Measurements from ENCODE around the gene HECTD1.

The HECTD1 gene

DNA sequence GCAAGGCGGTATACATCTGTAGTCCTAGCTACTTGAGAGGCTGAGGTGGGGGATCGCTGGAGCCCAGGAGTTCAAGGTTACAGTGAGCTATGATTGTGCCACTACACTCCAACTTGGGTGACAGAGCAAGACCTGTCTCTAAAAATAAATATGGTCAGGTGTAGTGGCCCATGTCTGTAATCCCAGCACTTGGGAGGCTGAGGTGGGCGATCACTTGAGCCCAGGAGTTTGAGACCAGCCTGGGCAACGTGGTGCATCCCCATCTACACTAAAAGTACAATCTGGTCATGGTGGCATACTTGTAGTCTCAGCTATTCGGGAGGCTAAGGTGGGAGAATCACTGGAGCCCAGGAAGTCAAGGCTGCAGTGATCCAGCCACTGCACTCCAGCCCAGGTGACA lies 40.6 kb downstream of the HECTD1 start:
- Histone ChIP-seq H3K27me3 (ENCODE audit: control insufficient read depth in 3 of 3, insufficient read depth in 3 of 3, low read depth in 1 of 3, low read length in 3 of 3) (no peaks in the 10 kb centered on the region), H3K4me2 (ENCODE audit: insufficient read depth, low read length, poor library complexity, severe bottlenecking) (no peak overlapping the region), H4K8ac (ENCODE audit: low read depth, low read length) (no peak overlapping the region), H3K27ac (replicated peaks; ENCODE audit: low read length) (no peak overlapping the region), H3K79me1 (ENCODE audit: low read depth, low read length) (peaks cover 2% of the 10 kb centered on the region), H3K23ac (ENCODE audit: low read depth, low read length, poor library complexity) (no peak overlapping the region), H4K91ac (ENCODE audit: low read depth, low read length, poor library complexity) (no peak overlapping the region), H3K9ac (ENCODE audit: low read depth, low read length, poor library complexity) (no peak overlapping the region), H3K18ac (ENCODE audit: low read length) (no peak overlapping the region), H3K14ac (ENCODE audit: low read length) (no peak overlapping the region), H3K4me1 (ENCODE audit: control insufficient read depth in 2 of 2, insufficient read depth in 1 of 2, low read depth in 1 of 2, low read length in 2 of 2) (no peaks in the 10 kb centered on the region), H3K9me3 (replicated peaks in 1 of 2; ENCODE audit: control insufficient read depth in 2 of 2, insufficient read depth in 1 of 2, low read depth in 1 of 2, low read length in 2 of 2) (no peaks in the 10 kb centered on the region), H2BK15ac (ENCODE audit: low read length) (no peak overlapping the region), H2BK120ac (ENCODE audit: low read depth, low read length) (no peak overlapping the region), H2BK12ac (ENCODE audit: low read length) (no peak overlapping the region), H2AFZ (ENCODE audit: low read length) (no peak overlapping the region), H2AK5ac (ENCODE audit: low read depth, low read length) (no peak overlapping the region), H3K36me3 (replicated peaks in 1 of 2; ENCODE audit: control insufficient read depth in 2 of 2, insufficient read depth in 2 of 2, low read length in 2 of 2) (peaks cover 15 to 100% of the 10 kb centered on the region in 2 donors), H2BK5ac (ENCODE audit: low read length) (no peak overlapping the region), H3K4me3 (ENCODE audit: low read length in 2 of 2) (no peak overlapping the region), H3K4ac (ENCODE audit: low read length) (no peak overlapping the region)
- no CpG with 5 or more reads among the region's 5 CpGs for WGBS, 2 donors (ENCODE audit: extremely low coverage in 2 of 2, insufficient read length in 2 of 2, insufficient replicate concordance in 1 of 2)
- DNase-seq (ENCODE audit: low spot score), result no peak

- no peak overlapping the region for H2BK5ac ChIP-seq (ENCODE audit: low read length)
- H3K4me3 ChIP-seq (ENCODE audit: low read length in 2 of 2), result no peak overlapping the region
- peaks cover 19 to 100% of the 10 kb centered on the region in 2 donors for H3K36me3 ChIP-seq (replicated peaks in 1 of 2; ENCODE audit: control insufficient read depth in 2 of 2, insufficient read depth in 2 of 2, low read length in 2 of 2)
- no peak overlapping the region for H3K4ac ChIP-seq (ENCODE audit: low read length)
- no peak overlapping the region for H4K91ac ChIP-seq (ENCODE audit: low read depth, low read length, poor library complexity)
- no peaks in the 10 kb centered on the region for H3K27me3 ChIP-seq (ENCODE audit: control insufficient read depth in 3 of 3, insufficient read depth in 3 of 3, low read depth in 1 of 3, low read length in 3 of 3)
- no peaks in the 10 kb centered on the region for H3K9me3 ChIP-seq (replicated peaks in 1 of 2; ENCODE audit: control insufficient read depth in 2 of 2, insufficient read depth in 1 of 2, low read depth in 1 of 2, low read length in 2 of 2)
- H2BK120ac ChIP-seq (ENCODE audit: low read depth, low read length), result no peak overlapping the region
- no peak overlapping the region for H4K8ac ChIP-seq (ENCODE audit: low read depth, low read length)
- no peak overlapping the region for H3K23ac ChIP-seq (ENCODE audit: low read depth, low read length, poor library complexity)
- H2BK15ac ChIP-seq (ENCODE audit: low read length), result no peak overlapping the region
- whole genome bisulfite sequencing, 2 donors (ENCODE audit: extremely low coverage in 2 of 2, insufficient read length in 2 of 2, insufficient replicate concordance in 1 of 2), result no CpG with 5 or more reads among the region's 3 CpGs
- no peak overlapping the region for H2AK5ac ChIP-seq (ENCODE audit: low read depth, low read length)
- H3K79me1 ChIP-seq (ENCODE audit: low read depth, low read length), result peaks cover 2% of the 10 kb centered on the region
- H2AFZ ChIP-seq (ENCODE audit: low read length), result no peak overlapping the region
- H3K9ac ChIP-seq (ENCODE audit: low read depth, low read length, poor library complexity), result no peak overlapping the region
- H3K4me2 ChIP-seq (ENCODE audit: insufficient read depth, low read length, poor library complexity, severe bottlenecking), result no peak overlapping the region
- DNase-seq (ENCODE audit: low spot score), result no peak
- H3K4me1 ChIP-seq (ENCODE audit: control insufficient read depth in 2 of 2, insufficient read depth in 1 of 2, low read depth in 1 of 2, low read length in 2 of 2), result no peaks in the 10 kb centered on the region
- no peak overlapping the region for H3K18ac ChIP-seq (ENCODE audit: low read length)
- no peak overlapping the region for H3K27ac ChIP-seq (replicated peaks; ENCODE audit: low read length)
- no peak overlapping the region for H2BK12ac ChIP-seq (ENCODE audit: low read length)
- H3K14ac ChIP-seq (ENCODE audit: low read length), result no peak overlapping the region
Measured at GRCh38 chr14:31166271-31166561, 41.4 kb downstream of the HECTD1 start.

DNA sequence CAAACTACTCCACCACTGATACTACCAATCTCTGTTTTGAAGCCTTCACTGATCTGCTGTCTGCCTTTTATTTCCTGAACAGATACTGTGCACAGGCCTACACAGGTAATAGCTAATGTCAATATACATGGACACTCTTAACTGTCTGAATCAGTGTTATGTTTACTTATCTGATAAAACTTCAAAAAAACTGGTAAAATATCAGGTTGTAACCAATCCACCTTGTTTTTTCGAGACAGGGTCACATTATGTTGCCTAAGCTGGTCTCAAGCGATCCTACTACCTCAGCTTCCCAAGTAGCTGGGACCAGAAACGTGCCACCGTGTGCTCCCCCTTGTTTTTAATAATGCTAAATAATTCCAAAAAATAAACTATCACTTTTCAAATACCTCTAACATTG lies 43.5 kb downstream of the HECTD1 start:
- H2AFZ ChIP-seq (ENCODE audit: low read length), result no peak overlapping the region
- H3K9ac ChIP-seq (ENCODE audit: low read depth, low read length, poor library complexity), result no peak overlapping the region
- no peak overlapping the region for H2BK120ac ChIP-seq (ENCODE audit: low read depth, low read length)
- no peak overlapping the region for H4K8ac ChIP-seq (ENCODE audit: low read depth, low read length)
- peaks cover 18 to 97% of the 10 kb centered on the region in 2 donors for H3K36me3 ChIP-seq (replicated peaks in 1 of 2; ENCODE audit: control insufficient read depth in 2 of 2, insufficient read depth in 2 of 2, low read length in 2 of 2)
- H2AK5ac ChIP-seq (ENCODE audit: low read depth, low read length), result no peak overlapping the region
- no peak overlapping the region for H3K23ac ChIP-seq (ENCODE audit: low read depth, low read length, poor library complexity)
- H3K18ac ChIP-seq (ENCODE audit: low read length), result no peak overlapping the region
- peaks cover 2% of the 10 kb centered on the region for H3K79me1 ChIP-seq (ENCODE audit: low read depth, low read length)
- no peak overlapping the region for H3K14ac ChIP-seq (ENCODE audit: low read length)
- H3K9me3 ChIP-seq (replicated peaks in 1 of 2; ENCODE audit: control insufficient read depth in 2 of 2, insufficient read depth in 1 of 2, low read depth in 1 of 2, low read length in 2 of 2), result no peaks in the 10 kb centered on the region
- no peak overlapping the region for H3K27ac ChIP-seq (replicated peaks; ENCODE audit: low read length)
- no peak overlapping the region for H2BK5ac ChIP-seq (ENCODE audit: low read length)
- H3K4me1 ChIP-seq (ENCODE audit: control insufficient read depth in 2 of 2, insufficient read depth in 1 of 2, low read depth in 1 of 2, low read length in 2 of 2), result no peaks in the 10 kb centered on the region
- H2BK15ac ChIP-seq (ENCODE audit: low read length), result no peak overlapping the region
- WGBS, 2 donors (ENCODE audit: extremely low coverage in 2 of 2, insufficient read length in 2 of 2, insufficient replicate concordance in 1 of 2), result no CpG with 5 or more reads among the region's 4 CpGs
- H4K91ac ChIP-seq (ENCODE audit: low read depth, low read length, poor library complexity), result no peak overlapping the region
- H2BK12ac ChIP-seq (ENCODE audit: low read length), result no peak overlapping the region
- H3K4me2 ChIP-seq (ENCODE audit: insufficient read depth, low read length, poor library complexity, severe bottlenecking), result no peak overlapping the region
- DNase-seq (ENCODE audit: low spot score), result no peak
- H3K4me3 ChIP-seq (ENCODE audit: low read length in 2 of 2), result no peak overlapping the region
- H3K27me3 ChIP-seq (ENCODE audit: control insufficient read depth in 3 of 3, insufficient read depth in 3 of 3, low read depth in 1 of 3, low read length in 3 of 3), result no peaks in the 10 kb centered on the region
- H3K4ac ChIP-seq (ENCODE audit: low read length), result no peak overlapping the region

- WGBS, 2 donors (ENCODE audit: extremely low coverage in 2 of 2, insufficient read length in 2 of 2, insufficient replicate concordance in 1 of 2), result no CpG with 5 or more reads among the region's 16 CpGs
- H2BK15ac ChIP-seq (ENCODE audit: low read length), result no peak overlapping the region
- H3K27ac ChIP-seq (replicated peaks; ENCODE audit: low read length), result no peak overlapping the region
- peaks cover 18 to 93% of the 10 kb centered on the region in 2 donors for H3K36me3 ChIP-seq (replicated peaks in 1 of 2; ENCODE audit: control insufficient read depth in 2 of 2, insufficient read depth in 2 of 2, low read length in 2 of 2)
- H2BK12ac ChIP-seq (ENCODE audit: low read length), result no peak overlapping the region
- no peak overlapping the region for H3K14ac ChIP-seq (ENCODE audit: low read length)
- H3K18ac ChIP-seq (ENCODE audit: low read length), result no peak overlapping the region
- no peaks in the 10 kb centered on the region for H3K4me1 ChIP-seq (ENCODE audit: control insufficient read depth in 2 of 2, insufficient read depth in 1 of 2, low read depth in 1 of 2, low read length in 2 of 2)
- no peak overlapping the region for H4K8ac ChIP-seq (ENCODE audit: low read depth, low read length)
- no peak overlapping the region for H3K4me3 ChIP-seq (ENCODE audit: low read length in 2 of 2)
- H3K4ac ChIP-seq (ENCODE audit: low read length), result no peak overlapping the region
- H2BK5ac ChIP-seq (ENCODE audit: low read length), result no peak overlapping the region
- no peak overlapping the region for H3K9ac ChIP-seq (ENCODE audit: low read depth, low read length, poor library complexity)
- H2AFZ ChIP-seq (ENCODE audit: low read length), result no peak overlapping the region
- DNase-seq (ENCODE audit: low spot score), result no peak
- H2BK120ac ChIP-seq (ENCODE audit: low read depth, low read length), result no peak overlapping the region
- no peak overlapping the region for H3K23ac ChIP-seq (ENCODE audit: low read depth, low read length, poor library complexity)
- peaks cover 2% of the 10 kb centered on the region for H3K79me1 ChIP-seq (ENCODE audit: low read depth, low read length)
- no peak overlapping the region for H4K91ac ChIP-seq (ENCODE audit: low read depth, low read length, poor library complexity)
- H3K9me3 ChIP-seq (replicated peaks in 1 of 2; ENCODE audit: control insufficient read depth in 2 of 2, insufficient read depth in 1 of 2, low read depth in 1 of 2, low read length in 2 of 2), result no peaks in the 10 kb centered on the region
- no peak overlapping the region for H3K4me2 ChIP-seq (ENCODE audit: insufficient read depth, low read length, poor library complexity, severe bottlenecking)
- H2AK5ac ChIP-seq (ENCODE audit: low read depth, low read length), result no peak overlapping the region
- H3K27me3 ChIP-seq (ENCODE audit: control insufficient read depth in 3 of 3, insufficient read depth in 3 of 3, low read depth in 1 of 3, low read length in 3 of 3), result no peaks in the 10 kb centered on the region
Measured at GRCh38 chr14:31162910-31163649, 44.5 kb downstream of the HECTD1 start.
